Stimulated activated naive CD8-positive, alpha-beta T cell treated with anti-CD3 and anti-CD28 coated beads, Interleukin-15, amount 100 ng/mL, for 72 hours (primary cell): ENCODE measurements around the gene ACTA1.
A peak's percentile ranks its signal among the peaks of the same experiment; 100 is the strongest.
"Not testable (repeated sequence)": the region's sequence is repeated elsewhere in the genome, so short reads cannot be mapped to it uniquely, and the experiment has no call there.

ENCODE experiments used
- ATAC-seq: fragments of 150-1000 bp; cut with Tn5 transposase; 2 replicates; pipeline ENCODE4 v1.10.0; 2021; ENCODE audit warnings: mild to moderate bottlenecking, moderate library complexity
- DNase-seq, 2 donors: peaks; one replicate each; pipeline ENCODE4 v3.0.0; 2021 to 2022
- H3K27ac Mint-ChIP-seq, 2 donors: one replicate each; pipeline ENCODE4 v1.8.0; 2022; ENCODE audit warnings: mild to moderate bottlenecking in 2 of 2, mixed read lengths in 2 of 2, moderate library complexity in 2 of 2
- H3K27me3 Mint-ChIP-seq: one replicate; pipeline ENCODE4 v1.8.0; 2022; ENCODE audit warnings: mixed read lengths
- H3K4me1 Mint-ChIP-seq: one replicate; pipeline ENCODE4 v1.8.0; 2022; ENCODE audit warnings: mild to moderate bottlenecking, mixed read lengths
- H3K4me3 Mint-ChIP-seq, 2 donors: one replicate each; pipeline ENCODE4 v1.8.0; 2022; ENCODE audit warnings: mild to moderate bottlenecking in 2 of 2, mixed read lengths in 2 of 2, moderate library complexity in 1 of 2
- H3K9me3 Mint-ChIP-seq, 2 donors: one replicate each; pipeline ENCODE4 v1.8.0; 2022; ENCODE audit warnings: mixed read lengths in 2 of 2

Gene ACTA1

DNA sequence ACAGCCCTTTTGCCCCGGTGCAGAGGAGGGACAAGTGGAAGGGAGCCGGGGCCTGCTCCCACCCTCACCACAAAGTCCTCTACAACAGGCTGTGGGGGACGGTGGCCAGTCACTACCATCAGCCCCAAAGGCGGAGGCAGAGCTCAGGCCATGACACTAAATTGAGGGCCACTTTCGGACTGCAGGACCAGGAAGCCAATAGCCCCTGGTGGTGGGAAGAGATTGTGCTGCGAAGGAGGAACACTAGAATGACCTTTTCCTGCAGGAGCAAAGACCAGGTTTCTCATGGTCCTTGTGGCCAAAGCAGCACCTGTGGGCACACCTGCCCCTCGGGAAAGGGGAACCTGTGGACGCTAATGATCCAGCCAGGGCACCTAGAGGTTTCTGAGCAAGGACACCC lies 30.3 kb downstream of the ACTA1 start:
- H3K4me1 Mint-ChIP-seq: peaks cover 19% of the 10 kb centered on the region
- no peak overlapping the region for H3K4me3 Mint-ChIP-seq
- H3K27ac Mint-ChIP-seq: no peak overlapping the region
- ATAC-seq: no peak
- H3K27me3 Mint-ChIP-seq: peaks cover 77% of the 10 kb centered on the region
- DNase-seq: no peak
- H3K9me3 Mint-ChIP-seq: no peaks in the 10 kb centered on the region

DNA sequence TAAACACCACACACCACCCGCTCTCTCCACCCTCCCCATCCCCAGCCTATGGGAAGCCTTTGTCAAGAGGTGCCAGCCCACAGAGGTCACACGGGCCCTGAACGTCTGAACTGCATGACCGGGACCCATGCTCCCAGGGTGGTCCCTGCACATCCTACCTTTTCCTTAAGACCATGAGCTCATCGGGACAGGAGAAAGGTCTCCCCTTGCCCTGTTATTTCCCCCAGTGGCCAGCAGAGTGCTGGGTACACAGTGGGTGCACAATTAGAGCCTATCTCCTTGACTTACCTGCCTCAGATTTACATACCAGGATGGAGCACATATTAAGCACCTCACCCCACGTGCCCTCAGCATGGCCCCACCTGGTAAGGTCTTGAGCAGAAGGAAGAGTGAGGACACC lies 30.9 kb downstream of the ACTA1 start:
- ATAC-seq (no peak), DNase-seq (no peak)
- Mint-ChIP-seq H3K9me3 (no peaks in the 10 kb centered on the region), H3K4me1 (peaks cover 17% of the 10 kb centered on the region), H3K4me3 (no peak overlapping the region), H3K27me3 (peaks cover 76% of the 10 kb centered on the region), H3K27ac (no peak overlapping the region)

DNA sequence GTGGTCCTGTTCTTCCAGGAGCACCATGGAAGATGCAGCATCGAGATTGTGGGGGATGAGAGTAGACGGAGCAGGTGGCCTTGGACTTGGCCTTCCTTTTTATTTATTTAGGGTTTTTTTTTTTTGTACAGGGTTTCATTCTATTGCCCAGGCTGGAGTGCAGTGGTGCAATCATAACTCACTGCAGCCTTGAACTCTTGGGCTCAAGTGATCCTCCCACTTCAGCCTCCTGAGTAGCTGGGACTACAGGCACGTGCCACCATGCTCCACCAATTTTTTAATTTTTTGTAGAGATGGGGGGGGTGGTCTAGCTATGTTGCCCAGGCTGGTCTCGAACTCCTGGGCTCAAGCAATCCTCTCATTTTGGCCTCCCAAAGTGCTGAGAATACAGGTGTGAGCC lies 31.6 kb downstream of the ACTA1 start:
- Mint-ChIP-seq H3K27me3 (peaks cover 76% of the 10 kb centered on the region), H3K4me1 (peaks cover 15% of the 10 kb centered on the region)
- not testable (repeated sequence) for H3K9me3 Mint-ChIP-seq, H3K4me3 Mint-ChIP-seq, ATAC-seq, H3K27ac Mint-ChIP-seq, DNase-seq

DNA sequence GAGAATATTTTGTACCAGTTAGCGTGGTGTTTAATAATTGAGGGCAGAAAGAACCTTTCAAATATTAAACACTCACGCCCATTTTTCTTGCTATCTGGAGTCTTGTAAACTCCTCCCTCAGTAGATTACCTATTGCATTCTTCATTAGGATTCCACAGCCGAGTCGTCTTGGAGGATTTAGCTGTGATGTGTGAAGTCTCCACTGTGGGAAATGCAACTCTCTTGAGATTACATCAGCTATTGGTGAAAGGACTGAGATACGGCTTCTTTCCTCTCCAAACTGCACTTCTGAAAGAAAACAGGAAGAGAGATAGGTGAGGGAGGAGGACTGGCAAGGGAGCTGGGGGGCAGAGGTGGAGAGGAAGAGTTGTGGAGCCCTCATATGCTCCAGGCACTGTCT lies 36.1 kb downstream of the ACTA1 start:
- Mint-ChIP-seq H3K27ac (no peak overlapping the region), H3K27me3 (peaks cover 67% of the 10 kb centered on the region), H3K9me3 (no peaks in the 10 kb centered on the region), H3K4me1 (peaks cover 5% of the 10 kb centered on the region), H3K4me3 (no peak overlapping the region)
- ATAC-seq (no peak), DNase-seq (no peak)

DNA sequence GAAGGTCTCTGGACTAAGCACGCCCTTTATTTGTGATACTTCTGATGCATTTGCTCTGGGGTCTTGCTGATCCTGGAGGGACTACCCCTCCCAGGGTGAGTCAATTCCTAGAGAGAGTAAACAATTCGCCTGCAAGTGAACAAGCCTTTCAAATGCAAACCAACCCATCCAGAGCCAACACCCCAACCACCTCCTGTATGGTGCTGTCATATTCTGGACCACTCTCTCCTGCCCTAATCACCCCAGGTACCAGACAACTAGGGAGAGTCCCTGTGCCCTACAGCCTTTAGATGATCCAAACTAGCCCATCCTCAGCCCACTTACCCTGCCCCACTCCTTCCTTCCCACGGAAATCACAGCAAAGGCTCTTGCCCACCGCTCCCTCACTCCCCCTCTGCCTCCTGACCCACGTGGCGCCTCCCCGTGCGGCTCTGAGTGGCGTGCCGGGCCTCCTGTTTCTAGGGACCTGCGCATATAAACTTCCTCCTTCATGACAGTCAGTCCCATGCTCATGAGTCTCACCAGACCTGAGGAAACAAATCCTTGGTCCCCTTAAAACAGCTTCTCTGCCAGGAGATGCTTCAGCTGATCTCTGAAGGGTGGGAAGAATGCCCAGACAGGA lies 37.2 kb downstream of the ACTA1 start:
- Mint-ChIP-seq H3K27ac (no peak overlapping the region), H3K27me3 (peaks cover 60% of the 10 kb centered on the region), H3K9me3 (no peaks in the 10 kb centered on the region), H3K4me3 (no peak overlapping the region), H3K4me1 (peaks cover 5% of the 10 kb centered on the region)
- ATAC-seq (no peak), DNase-seq (no peak)

DNA sequence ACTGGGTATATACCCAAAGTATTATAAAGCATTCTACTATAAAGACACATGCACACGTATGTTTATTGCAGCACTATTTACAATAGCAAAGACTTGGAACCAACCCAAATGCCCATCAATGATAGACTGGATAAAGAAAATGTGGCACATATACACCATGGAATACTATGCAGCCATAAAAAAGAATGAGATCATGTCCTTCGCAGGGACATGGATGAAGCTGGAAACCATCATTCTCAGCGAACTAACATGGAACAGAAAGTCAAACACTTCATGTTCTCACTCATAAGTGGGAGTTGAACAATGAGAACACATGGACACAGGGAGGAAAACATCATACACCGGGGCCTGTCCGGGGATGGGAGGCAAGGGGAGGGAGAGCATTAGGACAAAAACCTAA lies 39.4 kb downstream of the ACTA1 start:
- H3K4me1 Mint-ChIP-seq, ATAC-seq, DNase-seq, H3K4me3 Mint-ChIP-seq, H3K27ac Mint-ChIP-seq, H3K9me3 Mint-ChIP-seq: not testable (repeated sequence)
- peaks cover 57% of the 10 kb centered on the region for H3K27me3 Mint-ChIP-seq

DNA sequence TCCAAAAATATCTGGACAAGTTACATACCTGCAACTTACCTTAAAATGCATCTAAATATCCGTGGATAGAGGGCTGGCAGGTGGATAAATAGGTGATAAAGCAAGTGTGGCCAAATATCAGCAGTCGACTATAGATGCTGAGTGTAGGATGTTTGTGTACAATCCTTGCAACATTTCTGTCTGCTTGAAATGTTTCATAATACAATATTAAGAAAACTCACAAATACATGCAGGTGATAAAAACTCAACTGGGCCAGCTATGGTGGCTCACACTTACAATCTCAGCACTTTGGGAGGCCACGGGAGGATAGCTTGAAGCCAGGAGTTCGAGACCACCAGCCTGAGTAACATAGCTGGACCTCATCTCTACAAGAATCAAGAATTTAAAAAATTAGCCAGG lies 41.0 kb downstream of the ACTA1 start:
- ATAC-seq (no peak), DNase-seq (no peak)
- H3K9me3 Mint-ChIP-seq: no peaks in the 10 kb centered on the region
- H3K4me3 Mint-ChIP-seq: no peak overlapping the region
- peaks cover 4% of the 10 kb centered on the region for H3K4me1 Mint-ChIP-seq
- H3K27ac Mint-ChIP-seq: no peak overlapping the region
- peaks cover 51% of the 10 kb centered on the region for H3K27me3 Mint-ChIP-seq

DNA sequence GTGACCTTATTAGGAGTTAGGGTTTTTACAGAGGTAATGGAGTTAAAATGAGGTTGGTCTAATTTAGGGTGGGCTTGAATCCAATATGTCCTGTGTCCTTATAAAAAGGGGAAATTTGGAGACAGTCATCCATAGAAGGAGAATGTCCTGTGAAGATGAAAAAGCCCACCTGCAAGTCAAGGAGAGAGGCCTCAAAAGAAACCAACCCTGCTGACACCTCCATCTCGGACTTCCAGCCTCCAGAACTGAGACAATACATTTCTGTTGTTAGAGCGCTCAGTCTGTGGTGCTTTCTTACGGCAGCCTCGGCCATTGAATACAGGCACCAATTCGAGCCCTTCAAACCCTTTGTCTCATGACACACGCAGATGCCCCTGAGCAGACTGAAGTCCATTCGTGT lies 43.8 kb downstream of the ACTA1 start:
- no peak overlapping the region for H3K27ac Mint-ChIP-seq
- no peaks in the 10 kb centered on the region for H3K9me3 Mint-ChIP-seq
- H3K4me3 Mint-ChIP-seq: no peak overlapping the region
- H3K4me1 Mint-ChIP-seq: no peaks in the 10 kb centered on the region
- no peak for ATAC-seq
- peaks cover 35% of the 10 kb centered on the region for H3K27me3 Mint-ChIP-seq
- no peak for DNase-seq

DNA sequence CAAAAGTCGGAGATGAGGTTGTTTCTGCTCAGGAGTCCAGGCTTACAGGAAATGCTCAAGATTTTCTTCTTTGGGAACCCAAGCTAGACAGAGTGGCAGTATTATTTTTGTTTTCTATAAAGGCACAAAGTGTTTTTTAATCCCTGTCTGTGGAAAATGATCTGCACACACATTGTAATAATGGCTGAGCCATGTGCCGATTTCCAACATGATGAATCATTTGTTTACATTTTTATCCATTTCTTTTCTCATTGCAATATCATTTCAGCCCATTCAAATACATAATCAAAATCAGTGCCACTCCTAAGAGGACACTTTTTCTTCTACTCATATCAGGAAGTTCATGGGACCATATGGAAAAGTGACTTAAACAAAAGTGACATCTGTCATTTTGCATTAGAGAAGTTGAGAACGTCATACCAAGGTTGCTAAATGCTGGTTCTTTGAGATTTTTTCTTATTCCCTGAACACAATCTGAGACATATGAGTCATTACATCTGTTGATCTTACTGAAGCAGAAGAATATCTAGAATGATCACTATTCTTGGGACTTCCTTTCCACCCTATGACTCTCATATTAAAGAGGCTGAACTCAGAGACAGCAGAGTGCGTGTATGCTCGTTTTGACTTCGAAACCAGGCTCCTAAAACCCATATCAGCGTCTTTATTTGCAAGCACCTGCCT lies 44.9 kb downstream of the ACTA1 start:
- Mint-ChIP-seq H3K9me3 (no peaks in the 10 kb centered on the region), H3K4me3 (no peak overlapping the region), H3K4me1 (no peaks in the 10 kb centered on the region), H3K27ac (no peak overlapping the region), H3K27me3 (peaks cover 28% of the 10 kb centered on the region)
- DNase-seq (no peak), ATAC-seq (no peak)

DNA sequence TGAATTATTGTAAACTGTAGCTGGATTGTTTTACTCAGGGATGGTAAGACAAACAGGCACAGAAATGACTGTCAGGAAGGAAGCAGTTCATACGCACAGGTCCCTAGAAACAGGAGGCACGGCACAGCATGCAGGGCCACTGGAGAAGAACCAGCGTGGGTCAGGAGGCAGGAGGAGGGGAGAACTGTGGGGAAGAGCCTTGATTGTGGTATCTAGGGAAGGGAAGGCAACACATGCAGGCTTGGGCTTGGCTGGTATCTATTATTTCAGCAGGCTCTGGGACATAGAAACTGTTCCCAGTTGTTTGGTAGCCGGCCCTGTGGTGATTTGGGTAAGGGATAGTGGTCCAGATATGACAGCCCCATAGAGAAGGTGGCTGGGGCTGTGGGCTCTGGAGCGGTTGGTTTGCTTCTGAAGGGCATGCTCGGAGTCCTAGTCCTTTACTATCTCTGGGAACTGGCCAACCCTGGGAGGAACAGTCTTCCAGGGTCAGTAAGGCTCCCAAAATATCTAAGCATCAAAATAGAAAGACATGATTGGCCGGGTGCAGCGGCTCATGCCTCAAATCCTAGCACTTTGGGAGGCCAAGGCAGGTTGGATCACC lies 47.9 kb downstream of the ACTA1 start:
- no peak for ATAC-seq
- H3K27me3 Mint-ChIP-seq: peaks cover 23% of the 10 kb centered on the region
- no peak overlapping the region for H3K27ac Mint-ChIP-seq
- no peak overlapping the region for H3K4me3 Mint-ChIP-seq
- no peaks in the 10 kb centered on the region for H3K4me1 Mint-ChIP-seq
- DNase-seq: no peak
- no peaks in the 10 kb centered on the region for H3K9me3 Mint-ChIP-seq

DNA sequence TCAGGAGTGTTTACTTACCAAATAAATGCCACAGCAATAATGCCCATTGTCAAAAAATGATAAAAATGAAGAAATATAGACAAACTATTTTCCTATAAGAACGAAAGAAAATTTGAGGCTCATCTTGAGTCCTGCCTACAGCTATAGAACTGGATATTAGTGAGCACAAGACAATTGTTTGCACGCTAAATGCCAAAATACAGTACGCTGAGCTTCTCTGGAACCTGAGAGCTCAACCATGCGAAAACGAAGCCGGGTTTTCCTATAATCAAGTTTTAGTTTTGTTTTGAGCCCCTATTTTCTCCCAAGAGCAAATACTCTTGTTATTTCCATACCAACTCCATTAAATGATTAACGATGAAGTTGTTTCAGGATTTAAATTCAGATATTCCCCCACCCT lies 49.1 kb downstream of the ACTA1 start:
- Mint-ChIP-seq H3K4me1 (no peaks in the 10 kb centered on the region), H3K27ac (no peak overlapping the region), H3K4me3 (no peak overlapping the region), H3K9me3 (no peaks in the 10 kb centered on the region), H3K27me3 (peaks cover 21% of the 10 kb centered on the region)
- DNase-seq: no peak
- ATAC-seq: no peak

DNA sequence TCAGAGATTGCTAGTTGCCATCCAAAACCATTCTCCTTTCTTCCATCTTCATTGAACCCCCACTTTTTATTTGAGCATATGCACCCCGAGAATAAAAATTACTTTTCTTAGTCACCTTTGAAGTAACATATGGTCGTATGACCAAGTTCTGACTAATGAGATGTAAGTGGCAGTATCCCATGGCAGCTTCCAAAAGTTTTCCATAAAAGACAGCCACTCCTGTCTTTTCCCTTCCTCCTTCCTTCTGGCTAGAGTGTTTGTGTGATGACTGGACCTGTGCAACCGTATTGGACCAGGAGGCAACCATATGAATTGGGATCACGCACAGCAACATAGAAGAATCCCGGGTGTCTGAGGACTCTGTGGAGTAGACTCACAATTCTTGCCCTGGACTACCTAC lies 49.9 kb downstream of the ACTA1 start:
- no peak for DNase-seq
- H3K9me3 Mint-ChIP-seq: no peaks in the 10 kb centered on the region

DNA sequence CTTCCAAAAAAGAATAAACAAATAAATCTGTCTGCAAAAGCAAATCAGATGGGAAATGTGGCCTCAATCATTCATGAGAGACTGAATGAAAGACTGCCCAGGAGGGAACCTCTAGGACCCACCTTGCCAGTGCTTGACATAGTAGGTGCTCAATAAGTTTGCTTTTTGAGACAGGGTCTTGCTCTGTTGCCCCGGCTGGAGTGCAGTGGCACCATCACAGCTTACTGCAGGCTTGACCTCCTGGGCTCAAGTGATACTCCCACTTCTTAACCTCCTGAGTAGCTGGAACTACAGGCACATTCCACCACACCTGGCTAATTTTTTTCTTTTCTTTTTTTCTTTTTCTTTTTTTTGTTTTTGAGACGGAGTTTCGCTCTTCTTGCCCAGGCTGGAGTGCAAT lies 50.7 kb downstream of the ACTA1 start:
- no peak overlapping the region for H3K27ac Mint-ChIP-seq
- no peaks in the 10 kb centered on the region for H3K4me1 Mint-ChIP-seq
- no peak for DNase-seq
- H3K9me3 Mint-ChIP-seq: no peaks in the 10 kb centered on the region
- ATAC-seq: no peak
- H3K27me3 Mint-ChIP-seq: peaks cover 15% of the 10 kb centered on the region
- no peak overlapping the region for H3K4me3 Mint-ChIP-seq

More for the DNA sequence above, 49.9 kb downstream of the ACTA1 start:
- Mint-ChIP-seq H3K4me3 (no peak overlapping the region), H3K27me3 (peaks cover 15% of the 10 kb centered on the region), H3K4me1 (no peaks in the 10 kb centered on the region), H3K27ac (peak overlapping the region in 1 of 2 donors; percentile 55)
- no peak for ATAC-seq
